GM12878 (cell line): ENCODE data around the gene LAD1. TPM values are rescaled to one million over a fixed set of nuclear protein-coding genes. Genes with fewer than 3 reads are reported as not detected.

Experiments
- ATAC-seq: fragments of 200-7000 bp; cut with Tn5 transposase; 3 replicates; pipeline ENCODE4 v1.9.1; 2020; ENCODE audit warnings: mild to moderate bottlenecking, moderate library complexity
- BruUV-seq: library from RNA; stranded (reverse); fragments of 400-500 nt; replicated peaks from 2 replicates; lab custom pipeline; 2021; lab: Mats Ljungman, UMichigan
- CTCF ChIA-PET: fragments of 300-600 bp; sonication (Branson Sonifier 250); formaldehyde crosslinking; extraction: SDS; loops from one replicate; lab custom pipeline; 2021; ENCODE audit warnings: inconsistent platforms; lab: Yijun Ruan, JAX
- POLR2A ChIA-PET: fragments of 350-600 bp; formaldehyde crosslinking; extraction: SDS; loops from one replicate; lab custom pipeline; 2021; ENCODE audit warnings: inconsistent platforms; lab: Charles Lee
- RAD21 ChIA-PET: fragments of 300-600 bp; sonication (Branson Sonifier 250); formaldehyde crosslinking; loops from one replicate; lab custom pipeline; 2023; ENCODE audit warnings: antibody characterized with exemption; ENCODE audit not compliant: unreplicated experiment; lab: Charles Lee
- SMC1A ChIA-PET: fragments of 300-600 bp; sonication (Branson Sonifier 250); formaldehyde crosslinking; loops from one replicate; lab custom pipeline; 2023; ENCODE audit not compliant: unreplicated experiment, uncharacterized antibody; lab: Charles Lee
- DNase-seq: peaks from one replicate; pipeline ENCODE4 v3.0.0-alpha.2; 2011; ENCODE audit warnings: low read depth, low spot score
- FAIRE-seq: peaks from 3 replicates; lab custom pipeline; 2011; peaks lifted over from hg19 to GRCh38; lab: Jason Lieb, UNC
- H2AFZ ChIP-seq: 2 replicates; pipeline ENCODE4 v1.6.0; 2011; ENCODE audit warnings: low read depth, low read length, control low read depth; ENCODE audit not compliant: control insufficient read depth
- H3K27ac ChIP-seq: 2 replicates; pipeline ENCODE4 v1.5.1; 2011; ENCODE audit warnings: control low read depth; ENCODE audit not compliant: control insufficient read depth, insufficient read depth
- H3K27me3 ChIP-seq, 2 experiments: replicated peaks in 1 of 2; 2 replicates each; pipeline versions ENCODE4 v1.6.0 to v1.6.1; 2011; ENCODE audit warnings: low read length in 1 of 2; ENCODE audit not compliant: control insufficient read depth in 2 of 2, insufficient read depth in 2 of 2
- H3K36me3 ChIP-seq, 2 experiments: 2 replicates each; pipeline ENCODE4 v1.5.1; 2011; ENCODE audit warnings: low read length in 1 of 2; ENCODE audit not compliant: control insufficient read depth in 2 of 2, insufficient read depth in 2 of 2
- H3K4me1 ChIP-seq: 2 replicates; pipeline ENCODE4 v1.6.1; 2011; ENCODE audit warnings: mild to moderate bottlenecking, low read length, moderate library complexity, mixed read lengths; ENCODE audit not compliant: control insufficient read depth, insufficient read depth
- H3K4me2 ChIP-seq: 2 replicates; pipeline ENCODE4 v1.6.0; 2011; ENCODE audit warnings: control low read depth; ENCODE audit not compliant: control insufficient read depth, insufficient read depth
- H3K4me3 ChIP-seq: fragments of 200-600 bp; sonication (generic); 2 replicates; pipeline ENCODE4 v1.5.1; 2016
- H3K79me2 ChIP-seq: 2 replicates; pipeline ENCODE4 v1.6.0; 2011; ENCODE audit warnings: low read length; ENCODE audit not compliant: control insufficient read depth, insufficient read depth
- H3K9ac ChIP-seq: 2 replicates; pipeline ENCODE4 v1.8.0; 2011; ENCODE audit warnings: low read length, control low read depth, mixed read lengths; ENCODE audit not compliant: control insufficient read depth, insufficient read depth
- H3K9me3 ChIP-seq: replicated peaks from 3 replicates; pipeline ENCODE4 v1.5.1; 2011; ENCODE audit warnings: mild to moderate bottlenecking, low read length; ENCODE audit not compliant: control insufficient read depth, insufficient read depth
- H4K20me1 ChIP-seq: 2 replicates; pipeline ENCODE4 v1.6.0; 2011; ENCODE audit not compliant: control insufficient read depth, insufficient read depth
- ATF2 ChIP-seq: IDR thresholded peaks from 2 replicates; pipeline ENCODE4 v1.6.1; 2012; ENCODE audit warnings: low read length, inconsistent platforms
- ATF3 ChIP-seq: IDR thresholded peaks from 2 replicates; pipeline ENCODE4 v1.6.1; 2011; ENCODE audit warnings: low read depth, mild to moderate bottlenecking, low read length, moderate library complexity, borderline replicate concordance; ENCODE audit errors: extremely low read depth
- BCL11A ChIP-seq: IDR thresholded peaks from 2 replicates; pipeline ENCODE4 v1.6.1; 2011; ENCODE audit warnings: low read depth, low read length
- CREB1 ChIP-seq: IDR thresholded peaks from 2 replicates; pipeline ENCODE4 v1.6.1; 2012; ENCODE audit warnings: low read depth, mild to moderate bottlenecking, inconsistent platforms
- E4F1 ChIP-seq: fragments of 450-650 bp; IDR thresholded peaks from 2 replicates; pipeline ENCODE4 v1.6.1; 2018; ENCODE audit warnings: borderline replicate concordance, mild to moderate bottlenecking; ENCODE audit not compliant: partially characterized antibody
- FOXK2 ChIP-seq: fragments of 450-650 bp; IDR thresholded peaks from 2 replicates; pipeline ENCODE4 v1.6.1; 2017; ENCODE audit warnings: mild to moderate bottlenecking, moderate library complexity
- HCFC1 ChIP-seq: fragments of 150-350 bp; IDR thresholded peaks from 2 replicates; pipeline ENCODE4 v1.6.1; 2014; ENCODE audit warnings: low read length
- MAX ChIP-seq: IDR thresholded peaks from 2 replicates; pipeline ENCODE4 v1.6.1; 2012; ENCODE audit warnings: low read depth, low read length, improper control_type of control experiment
- MYC ChIP-seq: IDR thresholded peaks from 2 replicates; pipeline ENCODE4 v1.6.1; 2011; ENCODE audit warnings: mild to moderate bottlenecking, low read length, moderate library complexity, inconsistent platforms; ENCODE audit not compliant: insufficient read depth, insufficient replicate concordance, insufficient read length, severe bottlenecking
- PRDM15 ChIP-seq: fragments of 450-650 bp; formaldehyde crosslinking; IDR thresholded peaks from 2 replicates; pipeline ENCODE4 v1.4.0; 2020; ENCODE audit warnings: mild to moderate bottlenecking, moderate library complexity
- RCOR1 ChIP-seq: conservative IDR thresholded peaks from 2 replicates; pipeline ENCODE4 v1.6.1; 2012; ENCODE audit warnings: low read depth, low read length, improper control_type of control experiment
- RELA ChIP-seq: fragments of 450-650 bp; IDR thresholded peaks from 2 replicates; pipeline ENCODE4 v1.8.0; 2014; ENCODE audit warnings: borderline replicate concordance; ENCODE audit not compliant: partially characterized antibody
- RFX5 ChIP-seq: IDR thresholded peaks from 2 replicates; pipeline ENCODE4 v1.6.1; 2011; ENCODE audit warnings: low read depth, low read length, improper control_type of control experiment
- SMC3 ChIP-seq: IDR thresholded peaks from 2 replicates; pipeline ENCODE4 v1.6.1; 2011; ENCODE audit warnings: low read length, improper control_type of control experiment, borderline replicate concordance
- TARDBP ChIP-seq: IDR thresholded peaks from 2 replicates; pipeline ENCODE4 v1.6.1; 2016; ENCODE audit warnings: borderline replicate concordance
- YY1 ChIP-seq: IDR thresholded peaks from 2 replicates; pipeline ENCODE4 v1.6.1; 2011; ENCODE audit warnings: low read depth, mild to moderate bottlenecking, low read length
- ZNF207 ChIP-seq: fragments of 450-650 bp; IDR thresholded peaks from 2 replicates; pipeline ENCODE4 v1.6.1; 2014; ENCODE audit warnings: antibody characterized with exemption, mild to moderate bottlenecking, borderline replicate concordance
- WGBS: methylation state at CpG from one replicate; pipeline ENCODE4 v1.1.6; 2016; ENCODE audit warnings: low lambda C conversion rate; ENCODE audit not compliant: insufficient replicate concordance, insufficient coverage; ENCODE audit errors: missing lambda C conversion rate; 5-methylcytosine and 5-hydroxymethylcytosine counted together
- in situ Hi-C: fragments of 300-500 bp; cut with MboI; formaldehyde crosslinking; loops from 9 replicates; pipeline ENCODE4 v1.14.3; 2018; ENCODE audit warnings: mixed read lengths
- intact Hi-C: fragments of 100-400 bp; cut with micrococcal nuclease; formaldehyde crosslinking; loops from one replicate; pipeline ENCODE4 v1.14.2; 2022; ENCODE audit not compliant: unreplicated experiment
- polyA plus RNA-seq, 11 experiments: library from polyadenylated mRNA; depleted of rRNA in 4 of 11; unstranded in 6 of 11; stranded (reverse) in 5 of 11; fragments of >200 nt; fragmentation: Nextera tagmentation in 4 of 11; fragmentation: Illumina TruSeq in 1 of 11; extraction: Ambion mirVana in 4 of 11; extraction: Trizol in 1 of 11; gene quantifications; 1 replicate in 1 of 11; 2 replicates in 10 of 11; pipeline versions ENCODE4 v1.2.1 to v1.2.3, GENCODE V29; 2011 to 2016; ENCODE audit warnings: inconsistent platforms in 2 of 11, missing spikeins in 2 of 11, low read depth in 1 of 11
- total RNA-seq, 4 experiments: library from RNA; depleted of rRNA in 3 of 4; stranded (reverse); fragments of >200 nt in 3 of 4; fragmentation: Illumina TruSeq in 1 of 4; extraction: Trizol in 1 of 4; gene quantifications; 2 replicates each; pipeline versions ENCODE4 v1.2.1 to v1.2.3, GENCODE V29; 2013 to 2021

Gene LAD1
- total and polyA plus RNA-seq, 10 of the 15 experiments (the other 5 are each of a cell fraction or from before 2014, with no cell fraction given), result 0.05 to 0.48 (median 0.32) TPM; not detected in 3

- ChIA-PET CTCF (no interaction called here), POLR2A (no interaction called here)
- 46% methylated on average over 7 of the region's 8 CpGs for WGBS
- H2AFZ ChIP-seq, result no peak overlapping the region
- BruUV-seq, result no TSS peak
- H3K9ac ChIP-seq, result no peak overlapping the region
- H4K20me1 ChIP-seq, result no peaks in the 10 kb centered on the region
- DNase-seq, result no peak
- FAIRE-seq, result no peak
- peaks cover 1 to 4% of the 10 kb centered on the region in 2 experiments; a peak in 3 of 4 replicates for H3K27me3 ChIP-seq
- intact Hi-C loops, result no loop called here
- no peak for ATAC-seq
- in situ Hi-C loops, result no loop called here
- no peaks in the 10 kb centered on the region for H3K4me1 ChIP-seq
- H3K4me3 ChIP-seq, result no peak overlapping the region
- H3K9me3 ChIP-seq, result no peaks in the 10 kb centered on the region
- H3K27ac ChIP-seq, result no peak overlapping the region
- no peak for TF ChIP-seq CREB1
- TF ChIP-seq RFX5, result no peak
- TF ChIP-seq ATF3, result no peak
- no peak for TF ChIP-seq RELA
- no peak for TF ChIP-seq MYC
- TF ChIP-seq HCFC1, result no peak
- no peak for TF ChIP-seq RCOR1
- no peak for TF ChIP-seq ATF2
- TF ChIP-seq FOXK2, result no peak
- TF ChIP-seq ZNF207, result no peak
- TF ChIP-seq BCL11A, result no peak
- TF ChIP-seq SMC3, result no peak
- TF ChIP-seq MAX, result no peak
- TF ChIP-seq E4F1, result no peak
- TF ChIP-seq PRDM15, result no peak
- TF ChIP-seq YY1, result no peak
- no peak for TF ChIP-seq TARDBP
- TF ChIP-seq, all 136 proteins: peak for 0
- SMC1A ChIA-PET, result no interaction called here
- H3K4me2 ChIP-seq, result no peak overlapping the region
- no peaks in the 10 kb centered on the region for H3K79me2 ChIP-seq
- RAD21 ChIA-PET, result no interaction called here
- H3K36me3 ChIP-seq, result no peaks in the 10 kb centered on the region
These were observed 67.1 kb downstream of the LAD1 start for GRCh38 chr1:201332021-201332420.
